GM21786 (cell line): Measurements from ENCODE around the gene TLCD3B.

Experiments
- ATAC-seq: cut with Tn5 transposase; IDR thresholded peaks from one replicate; pipeline ENCODE4 v1.9.1; 2021; ENCODE audit not compliant: unreplicated experiment

Gene TLCD3B

GRCh38 chr16:29975134-29975538 is 55.9 kb downstream of the TLCD3B start:
- ATAC-seq: no peak
